Activated CD4-positive, alpha-beta T cell treated with anti-CD3 and anti-CD28 coated beads, Interleukin-2, amount 10 ng/mL, durations not matched to agents 24 days and 14 days (primary cell): ENCODE results near the gene RIPOR3. TPM values are rescaled to one million over a fixed set of nuclear protein-coding genes. Genes with fewer than 3 reads are reported as not detected.

ENCODE experiments used
- DNase-seq: peaks from one replicate; pipeline ENCODE4 v3.0.0; 2022
- H3K27ac Mint-ChIP-seq: one replicate; pipeline ENCODE4 v1.8.0; 2022; ENCODE audit warnings: mild to moderate bottlenecking, mixed read lengths
- H3K27me3 Mint-ChIP-seq: one replicate; pipeline ENCODE4 v1.8.0; 2022; ENCODE audit warnings: mixed read lengths
- H3K36me3 Mint-ChIP-seq: one replicate; pipeline ENCODE4 v1.8.0; 2022; ENCODE audit warnings: low read depth, mild to moderate bottlenecking, mixed read lengths
- H3K4me1 Mint-ChIP-seq: one replicate; pipeline ENCODE4 v1.8.0; 2021; ENCODE audit warnings: mixed read lengths
- H3K4me3 Mint-ChIP-seq: one replicate; pipeline ENCODE4 v1.8.0; 2022; ENCODE audit warnings: mild to moderate bottlenecking, moderate library complexity, mixed read lengths
- H3K9me3 Mint-ChIP-seq: one replicate; pipeline ENCODE4 v1.8.0; 2021; ENCODE audit warnings: mixed read lengths
- intact Hi-C: fragments of 100-400 bp; cut with micrococcal nuclease; formaldehyde crosslinking; loops from one replicate; pipeline ENCODE4 v1.15.1; 2023
- total RNA-seq: library from RNA; stranded (reverse); gene quantifications from 2 replicates; pipeline ENCODE4 v1.2.3, GENCODE V29; 2022

The RIPOR3 gene
- total RNA-seq, 1 donor from 2014 or later, result not detected

DNA sequence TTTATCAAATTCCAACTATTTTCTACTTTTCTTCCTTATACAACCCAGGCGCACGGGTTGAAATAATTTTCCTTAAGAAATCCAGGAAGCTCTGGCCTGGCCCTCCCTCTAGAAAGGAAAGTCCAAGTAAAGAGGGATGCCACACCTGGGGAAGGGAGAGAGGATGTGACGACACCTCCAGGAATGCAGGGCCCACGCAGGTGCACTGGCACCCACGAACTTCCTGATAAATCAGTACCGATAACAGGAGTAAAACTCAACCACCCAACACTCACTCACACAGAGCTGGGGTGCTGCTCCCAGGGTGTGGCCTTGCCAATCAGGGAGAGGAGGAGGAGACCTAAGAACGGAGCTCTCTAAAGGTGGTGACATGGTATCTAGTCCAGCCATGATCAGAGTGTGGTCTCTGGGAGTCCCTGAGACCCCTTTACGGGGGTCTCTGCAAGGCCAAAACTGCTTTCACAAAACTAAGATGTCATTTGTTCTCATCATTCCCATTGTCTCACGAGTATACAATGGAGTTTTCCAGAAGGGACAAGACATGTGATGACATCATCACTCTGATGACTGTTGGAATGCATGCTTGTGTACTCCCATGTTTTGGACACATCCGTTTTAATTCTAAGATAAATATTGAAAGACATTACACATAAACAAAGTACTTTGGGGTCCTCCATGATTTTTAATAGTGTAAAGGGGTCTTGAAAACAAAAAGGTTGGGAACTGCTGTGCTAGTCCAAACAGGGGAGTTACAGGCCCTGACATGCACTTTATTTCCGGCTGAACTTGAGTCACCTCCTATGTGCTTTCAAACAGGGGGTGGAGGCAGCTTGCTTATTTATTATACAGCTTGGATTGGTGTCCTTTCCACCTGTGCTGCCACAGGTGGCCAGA is 37.9 kb upstream of the RIPOR3 start:
- intact Hi-C loops, result no loop called here
- Mint-ChIP-seq H3K27ac (no peak overlapping the region), H3K27me3 (no peaks in the 10 kb centered on the region)

DNA sequence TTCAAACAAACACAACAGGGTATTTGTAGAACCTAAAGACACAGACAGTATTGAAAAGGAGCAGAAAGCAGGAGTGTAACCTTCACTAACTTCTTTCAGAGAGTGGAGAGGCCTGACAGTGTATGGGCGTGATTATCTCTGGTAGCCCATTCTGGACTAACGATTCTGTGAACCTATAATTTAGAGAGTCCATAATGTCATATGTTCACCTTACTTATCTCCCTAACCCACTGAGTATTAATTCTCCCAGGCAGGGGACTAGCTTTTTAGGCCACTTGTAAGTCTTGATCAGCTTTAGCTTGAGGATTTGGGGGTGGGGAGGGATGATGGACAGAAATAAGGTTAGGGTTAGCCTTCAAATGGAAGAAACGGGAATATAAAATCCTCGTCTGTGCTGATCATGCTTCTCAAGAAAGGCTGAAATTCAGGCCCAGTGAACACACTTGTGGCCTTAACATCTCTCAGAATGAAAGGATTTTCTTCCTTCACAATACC is 37.2 kb upstream of the RIPOR3 start:
- intact Hi-C loops, result no loop called here
- H3K4me3 Mint-ChIP-seq, result no peak overlapping the region

More for the DNA sequence above, 37.9 kb upstream of the RIPOR3 start:
- Mint-ChIP-seq H3K9me3 (no peaks in the 10 kb centered on the region), H3K4me1 (peaks cover 28% of the 10 kb centered on the region), H3K4me3 (no peak overlapping the region), H3K36me3 (peaks cover 7% of the 10 kb centered on the region)
- DNase-seq, result no peak

DNA sequence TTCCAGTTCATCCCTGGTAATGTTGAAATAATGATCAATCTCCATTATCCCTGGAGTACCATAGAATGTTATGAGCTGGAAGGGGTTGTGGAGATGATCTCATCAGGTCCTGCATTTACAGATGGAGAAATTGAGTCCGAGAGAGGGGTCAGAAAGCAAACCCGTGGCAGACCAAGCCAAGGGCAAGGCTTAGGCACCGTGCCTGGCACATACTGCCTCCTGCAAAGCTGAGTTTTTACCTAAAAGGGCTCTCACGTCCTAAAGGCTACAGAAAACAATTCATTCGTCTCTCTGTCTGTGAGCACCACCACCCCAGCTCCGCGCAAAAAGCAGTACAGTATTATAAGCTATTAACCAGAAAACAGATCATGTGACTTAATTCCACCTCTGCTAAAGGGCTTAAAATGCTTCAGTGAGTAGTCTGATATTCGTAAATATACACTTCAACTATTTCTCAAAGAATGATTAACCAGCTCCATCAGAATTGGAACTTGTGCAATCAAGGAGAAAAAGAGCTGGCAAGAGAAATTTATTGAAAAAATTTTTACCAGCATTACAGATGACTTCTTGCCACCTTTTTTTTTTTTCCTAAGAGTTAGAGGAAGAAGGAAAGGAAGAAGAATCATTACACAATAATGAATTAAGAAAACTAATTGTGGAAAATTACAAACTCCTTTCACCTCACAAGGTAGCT is 36.6 kb upstream of the RIPOR3 start:
- DNase-seq, result no peak
- H3K36me3 Mint-ChIP-seq, result peaks cover 5% of the 10 kb centered on the region
- intact Hi-C loops, result no loop called here
- H3K9me3 Mint-ChIP-seq, result no peaks in the 10 kb centered on the region
- H3K27me3 Mint-ChIP-seq, result no peaks in the 10 kb centered on the region
- no peak overlapping the region for H3K27ac Mint-ChIP-seq
- no peak overlapping the region for H3K4me3 Mint-ChIP-seq
- H3K4me1 Mint-ChIP-seq, result peaks cover 26% of the 10 kb centered on the region

More for the DNA sequence above, 37.2 kb upstream of the RIPOR3 start:
- Mint-ChIP-seq H3K36me3 (peaks cover 5% of the 10 kb centered on the region), H3K27ac (no peak overlapping the region), H3K27me3 (no peaks in the 10 kb centered on the region), H3K9me3 (no peaks in the 10 kb centered on the region), H3K4me1 (peaks cover 28% of the 10 kb centered on the region)
- no peak for DNase-seq

DNA sequence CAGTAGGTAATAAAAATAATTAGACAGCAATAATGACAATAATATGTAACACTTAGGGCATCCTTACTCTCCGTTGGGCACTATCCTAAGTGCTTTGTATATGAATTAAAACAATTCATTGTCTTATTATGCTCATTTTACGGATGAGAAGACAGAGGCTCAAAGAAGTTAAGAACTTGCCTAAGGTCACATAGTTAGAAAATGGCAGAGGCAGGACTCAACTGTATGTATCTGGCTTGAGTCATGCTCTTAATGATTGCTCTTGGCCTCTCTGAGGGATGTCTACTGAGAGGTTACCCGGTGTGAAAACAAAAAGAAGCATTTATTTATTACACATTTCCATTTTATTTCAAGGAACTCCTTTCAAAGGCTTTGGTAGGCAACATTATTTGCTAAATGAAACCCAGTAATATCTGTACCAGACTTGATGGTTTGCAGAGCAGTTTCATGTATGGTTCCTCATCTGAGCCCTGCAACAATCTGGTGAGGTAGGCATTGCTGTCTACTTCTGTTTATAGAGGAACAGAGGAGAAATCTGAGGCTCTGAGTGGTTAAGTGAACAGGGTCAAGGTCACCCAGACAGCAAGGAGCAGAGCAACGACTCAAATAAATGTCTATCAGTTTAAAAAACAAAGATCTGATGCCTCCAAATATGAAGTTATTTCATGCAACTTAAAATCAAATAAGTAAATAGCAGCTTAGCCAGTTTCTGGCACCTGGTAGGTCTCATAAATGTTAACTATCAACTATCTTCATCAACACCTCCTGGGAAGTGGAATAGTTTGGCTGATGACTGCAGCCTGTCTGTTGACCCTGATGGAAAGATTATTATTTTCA is 35.8 kb upstream of the RIPOR3 start:
- Mint-ChIP-seq H3K4me3 (no peak overlapping the region), H3K36me3 (peaks cover 2% of the 10 kb centered on the region), H3K27me3 (no peaks in the 10 kb centered on the region), H3K4me1 (peaks cover 18% of the 10 kb centered on the region), H3K27ac (peak overlapping the region; percentile 41), H3K9me3 (no peaks in the 10 kb centered on the region)
- intact Hi-C loops, result no loop called here
- no peak for DNase-seq

DNA sequence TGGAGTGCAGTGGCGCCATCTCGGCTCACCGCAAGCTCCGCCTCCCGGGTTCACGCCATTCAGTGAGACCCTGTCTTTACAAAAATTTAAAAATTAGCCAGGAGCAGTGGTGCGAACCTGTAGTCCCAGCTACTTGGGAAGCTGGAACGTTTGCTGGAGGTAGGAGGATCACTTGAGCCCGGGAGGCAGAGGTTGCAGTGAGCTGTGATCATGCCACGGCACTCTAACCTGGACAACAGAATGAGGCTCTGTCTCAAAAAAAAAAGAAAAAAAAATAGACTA is 34.3 kb upstream of the RIPOR3 start:
- intact Hi-C loops, result no loop called here

DNA sequence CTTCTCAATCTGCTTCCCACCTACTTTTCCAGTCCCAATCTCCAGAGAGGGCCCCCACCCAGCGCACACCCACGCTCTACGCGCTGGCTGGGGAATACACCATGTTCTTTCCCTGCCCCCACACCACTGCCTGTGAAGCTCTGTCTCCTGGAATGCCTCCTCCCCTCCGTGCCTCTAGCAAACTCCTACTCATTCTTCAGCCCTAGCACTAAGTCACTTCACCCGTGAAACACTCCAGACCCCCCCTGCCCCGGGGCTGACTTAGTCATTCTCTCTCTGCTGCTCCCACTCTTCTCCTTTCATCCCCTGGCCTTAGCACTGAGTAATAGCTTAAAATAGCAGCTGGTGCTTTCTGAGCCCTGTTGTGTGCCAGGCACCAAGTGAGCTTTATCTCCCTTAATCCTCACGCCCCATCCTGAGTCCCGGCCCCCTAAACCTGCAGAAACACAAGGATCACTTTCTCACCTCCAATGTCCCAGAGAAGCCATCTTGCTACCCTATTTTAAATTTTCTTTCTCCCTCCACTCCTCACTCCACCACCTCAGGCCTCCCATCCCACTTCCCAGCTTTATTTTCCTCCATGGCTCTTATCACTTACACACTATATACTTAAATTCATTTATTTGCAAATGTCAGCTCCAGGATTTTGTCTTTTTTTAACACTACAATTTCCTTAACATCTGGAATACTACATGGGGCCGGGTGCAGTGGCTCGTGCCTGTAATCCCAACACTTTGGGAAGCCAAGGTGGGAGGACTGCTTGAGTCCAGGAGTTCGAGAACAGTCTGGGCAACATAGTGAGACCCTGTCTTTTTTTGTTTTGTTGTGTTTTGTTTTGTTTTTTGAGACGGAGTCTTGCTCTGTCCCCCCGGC is 33.7 kb upstream of the RIPOR3 start:
- DNase-seq, result peak; percentile 63
- Mint-ChIP-seq H3K4me1 (peaks cover 11% of the 10 kb centered on the region), H3K4me3 (no peak overlapping the region), H3K27ac (no peak overlapping the region), H3K27me3 (no peaks in the 10 kb centered on the region), H3K9me3 (no peaks in the 10 kb centered on the region), H3K36me3 (no peaks in the 10 kb centered on the region)
- intact Hi-C loops, result no loop called here

More for the DNA sequence above, 34.3 kb upstream of the RIPOR3 start:
- Mint-ChIP-seq H3K36me3 (no peaks in the 10 kb centered on the region), H3K27me3 (no peaks in the 10 kb centered on the region), H3K4me1 (peaks cover 14% of the 10 kb centered on the region), H3K4me3 (no peak overlapping the region), H3K27ac (no peak overlapping the region), H3K9me3 (no peaks in the 10 kb centered on the region)
- DNase-seq, result no peak

DNA sequence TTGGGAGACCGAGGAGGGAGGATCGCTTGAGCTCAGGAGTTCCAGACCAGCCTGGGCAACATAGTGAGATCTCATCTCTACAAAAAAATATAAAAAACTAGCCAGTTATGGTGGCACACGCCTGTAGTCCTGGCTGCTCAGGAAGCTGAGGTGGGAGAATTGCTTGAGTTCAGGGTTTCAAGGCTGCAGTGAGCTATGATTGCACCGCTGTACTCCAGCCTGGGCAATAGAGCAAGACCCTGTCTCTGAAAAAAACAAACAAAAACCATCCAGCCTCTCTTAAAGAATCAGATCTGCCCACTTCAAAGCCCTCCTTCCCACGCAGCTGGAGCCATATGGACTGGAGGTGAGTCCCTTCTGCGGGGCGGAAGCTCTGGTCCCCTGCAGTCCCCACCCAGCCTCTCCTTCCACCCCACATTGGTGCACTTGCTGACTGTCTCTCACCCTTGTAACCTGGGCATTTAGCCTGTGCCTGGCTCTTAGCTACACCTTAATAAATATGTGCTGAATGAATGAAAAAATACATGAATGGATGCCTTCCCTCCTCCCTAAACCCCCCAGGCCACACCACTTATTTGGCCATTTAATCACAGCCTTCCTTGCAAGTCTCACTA is 32.9 kb upstream of the RIPOR3 start:
- Mint-ChIP-seq H3K27me3 (no peaks in the 10 kb centered on the region), H3K4me3 (no peak overlapping the region), H3K4me1 (peaks cover 11% of the 10 kb centered on the region), H3K36me3 (no peaks in the 10 kb centered on the region), H3K9me3 (no peaks in the 10 kb centered on the region), H3K27ac (no peak overlapping the region)
- intact Hi-C loops, result no loop called here
- DNase-seq, result no peak

DNA sequence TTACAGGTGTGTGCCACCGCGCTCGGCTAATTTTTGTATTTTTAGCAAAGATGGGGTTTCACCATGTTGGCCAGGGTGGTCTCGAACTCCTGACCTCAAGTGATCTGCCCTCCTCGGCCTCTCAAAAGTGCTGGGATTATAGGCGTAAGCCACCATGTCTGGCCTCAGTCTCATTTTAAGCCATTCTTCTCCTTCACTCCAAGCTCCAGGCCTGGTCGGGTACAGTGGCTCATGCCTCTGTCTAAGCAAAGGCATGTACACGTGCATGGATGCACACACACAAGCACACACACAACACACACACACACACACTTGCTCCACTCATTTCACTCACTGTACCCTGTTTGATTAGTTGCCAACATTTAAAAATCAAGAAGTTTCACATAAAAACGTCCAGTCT is 32.3 kb upstream of the RIPOR3 start:
- DNase-seq, result no peak
- no peaks in the 10 kb centered on the region for H3K9me3 Mint-ChIP-seq
- intact Hi-C loops, result no loop called here
- H3K27me3 Mint-ChIP-seq, result no peaks in the 10 kb centered on the region
- H3K4me1 Mint-ChIP-seq, result peaks cover 8% of the 10 kb centered on the region
- no peak overlapping the region for H3K27ac Mint-ChIP-seq
- no peak overlapping the region for H3K4me3 Mint-ChIP-seq
- H3K36me3 Mint-ChIP-seq, result no peaks in the 10 kb centered on the region

DNA sequence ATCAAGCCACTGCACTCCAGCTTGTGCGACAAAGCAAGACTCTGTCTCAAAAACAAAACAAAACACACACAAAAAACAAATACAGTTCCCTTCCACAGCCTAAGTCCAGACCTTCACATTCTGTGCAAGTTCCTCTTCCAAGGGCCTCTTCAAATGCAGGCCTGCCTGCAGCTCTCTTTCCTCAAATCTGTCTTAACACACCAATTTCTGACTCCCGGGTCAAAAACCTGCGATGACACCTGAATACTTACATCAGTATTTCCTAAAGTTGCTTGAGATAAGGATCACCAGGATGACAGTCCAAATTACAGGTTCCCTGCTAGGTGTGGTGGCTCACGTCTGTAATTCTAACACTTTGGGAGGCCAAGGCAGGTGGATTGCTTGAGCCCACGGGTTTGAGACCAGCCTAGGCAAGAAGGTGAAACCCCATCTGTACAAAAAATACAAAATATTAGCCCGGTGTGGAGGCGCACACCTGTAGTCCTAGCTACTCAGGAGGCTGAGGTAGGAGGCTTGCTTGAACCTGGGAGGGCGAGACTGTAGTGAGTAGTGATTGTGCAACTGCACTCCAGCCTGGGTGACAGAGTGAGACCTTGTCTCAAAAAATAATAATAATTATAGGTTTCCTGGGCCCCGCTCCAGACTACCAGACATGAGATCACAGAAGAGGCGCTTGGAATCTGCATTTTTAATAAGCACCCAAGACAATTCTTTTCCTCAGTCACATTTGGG is 31.2 kb upstream of the RIPOR3 start:
- peaks cover 8% of the 10 kb centered on the region for H3K27me3 Mint-ChIP-seq
- no peak overlapping the region for H3K27ac Mint-ChIP-seq
- intact Hi-C loops, result no loop called here
- H3K4me3 Mint-ChIP-seq, result no peak overlapping the region
- H3K36me3 Mint-ChIP-seq, result no peaks in the 10 kb centered on the region
- DNase-seq, result no peak
- H3K4me1 Mint-ChIP-seq, result peaks cover 8% of the 10 kb centered on the region
- no peaks in the 10 kb centered on the region for H3K9me3 Mint-ChIP-seq

DNA sequence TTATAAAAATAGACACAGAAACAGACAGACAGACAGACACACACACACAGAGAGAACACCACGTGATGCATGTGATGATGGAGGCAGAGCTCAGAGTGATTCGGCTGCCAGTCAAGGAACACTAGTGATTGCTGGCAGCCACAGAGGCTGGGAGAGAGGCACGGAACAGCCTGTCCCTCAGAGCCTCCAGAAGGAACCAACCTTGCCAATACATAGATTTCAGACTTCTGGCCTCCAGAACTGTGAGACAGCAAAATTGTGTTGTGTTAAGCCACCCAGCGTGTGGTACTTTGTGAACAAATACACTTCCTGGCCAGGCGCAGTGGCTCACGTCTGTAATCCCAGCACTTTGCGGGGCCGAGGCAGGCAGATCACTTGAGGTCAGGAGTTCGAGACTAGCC is 30.5 kb upstream of the RIPOR3 start:
- H3K9me3 Mint-ChIP-seq, result no peaks in the 10 kb centered on the region
- peaks cover 5% of the 10 kb centered on the region for H3K4me1 Mint-ChIP-seq
- intact Hi-C loops, result no loop called here
- H3K36me3 Mint-ChIP-seq, result no peaks in the 10 kb centered on the region
- no peak for DNase-seq
- H3K4me3 Mint-ChIP-seq, result no peak overlapping the region
- H3K27ac Mint-ChIP-seq, result no peak overlapping the region
- peaks cover 8% of the 10 kb centered on the region for H3K27me3 Mint-ChIP-seq

DNA sequence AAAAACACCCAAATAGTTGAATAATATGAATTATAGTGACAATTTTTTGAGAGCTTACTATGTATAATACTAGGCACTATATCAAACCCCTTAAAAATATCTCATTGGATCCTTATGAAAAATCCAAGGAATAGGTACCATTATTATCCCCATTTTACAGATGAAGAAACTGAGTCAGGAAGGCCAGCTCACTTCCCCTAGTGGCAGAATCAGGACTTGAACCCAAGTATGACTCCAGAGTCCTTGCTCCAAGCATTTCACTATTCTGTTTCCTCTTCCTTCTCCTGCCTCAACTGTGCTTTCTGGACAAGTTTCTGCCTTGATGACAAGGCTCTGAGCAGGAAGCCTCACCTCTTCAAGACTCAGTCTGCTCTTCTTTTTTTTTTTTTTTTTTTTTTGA is 29.2 kb upstream of the RIPOR3 start:
- intact Hi-C loops, result no loop called here
- no peaks in the 10 kb centered on the region for H3K9me3 Mint-ChIP-seq
- H3K4me3 Mint-ChIP-seq, result no peak overlapping the region

DNA sequence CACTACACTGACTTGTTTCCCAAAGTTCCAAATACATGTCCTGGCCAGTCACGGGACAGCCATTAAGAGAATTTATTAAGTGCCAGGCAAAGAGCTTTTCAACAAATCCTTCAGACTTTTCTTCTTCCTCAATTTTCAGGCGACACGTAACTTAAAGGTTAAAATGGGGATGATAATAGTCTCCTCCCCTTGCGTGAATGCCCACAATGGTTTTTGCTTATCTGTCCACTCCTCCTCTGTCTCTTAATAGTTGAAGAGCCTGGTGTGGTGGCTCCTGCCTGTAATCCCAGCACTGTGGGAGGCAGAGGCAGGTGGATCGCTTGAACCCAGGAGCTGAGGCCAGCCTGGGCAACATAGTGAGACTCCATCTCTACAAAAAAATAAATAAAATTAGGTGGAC is 28.7 kb upstream of the RIPOR3 start:
- H3K9me3 Mint-ChIP-seq, result no peaks in the 10 kb centered on the region
- H3K27ac Mint-ChIP-seq, result no peak overlapping the region
- DNase-seq, result no peak
- H3K4me1 Mint-ChIP-seq, result peaks cover 1% of the 10 kb centered on the region
- no peak overlapping the region for H3K4me3 Mint-ChIP-seq
- no peaks in the 10 kb centered on the region for H3K36me3 Mint-ChIP-seq
- intact Hi-C loops, result no loop called here
- peaks cover 13% of the 10 kb centered on the region for H3K27me3 Mint-ChIP-seq

More for the DNA sequence above, 29.2 kb upstream of the RIPOR3 start:
- no peak for DNase-seq
- Mint-ChIP-seq H3K27me3 (peaks cover 9% of the 10 kb centered on the region), H3K4me1 (peaks cover 1% of the 10 kb centered on the region), H3K36me3 (no peaks in the 10 kb centered on the region), H3K27ac (no peak overlapping the region)
